Fibroblast of skin of right quadriceps (primary cell): ENCODE results near the gene IRAG1.

Experiments used
- DNase-seq: peaks from one replicate; pipeline ENCODE4 v3.0.0-alpha.2; 2013

The IRAG1 gene

GRCh38 chr11:10693509-10694081 lies at the start of gene IRAG1:
Gene IRAG1 (minus strand): TSS chr11:10693755. CDS start chr11:10693602, 153 bp downstream.
- peak; percentile 61 for DNase-seq

GRCh38 chr11:10742460-10743208 lies 49.1 kb upstream of the IRAG1 start:
- peak; percentile 51 for DNase-seq

- peak; percentile 96 for DNase-seq
Observed at GRCh38 chr11:10735481-10736475, 42.2 kb upstream of the IRAG1 start.

GRCh38 chr11:10731064-10731680 lies 37.6 kb upstream of the IRAG1 start:
- peak; percentile 8 for DNase-seq

GRCh38 chr11:10730151-10730550 lies 36.6 kb upstream of the IRAG1 start:
- DNase-seq, result peak; percentile 4

- peak; percentile 83 for DNase-seq
Observed at GRCh38 chr11:10728789-10729472, 35.4 kb upstream of the IRAG1 start.

GRCh38 chr11:10728154-10728553 lies 34.6 kb upstream of the IRAG1 start:
- DNase-seq, result no peak

GRCh38 chr11:10727146-10727851 lies 33.7 kb upstream of the IRAG1 start:
- DNase-seq, result peak; percentile 80

GRCh38 chr11:10725907-10726253 lies 32.3 kb upstream of the IRAG1 start:
- no peak for DNase-seq

- DNase-seq, result peak; percentile 86
Observed at GRCh38 chr11:10725114-10725906, 31.8 kb upstream of the IRAG1 start.

GRCh38 chr11:10722307-10722706 lies 28.8 kb upstream of the IRAG1 start:
- DNase-seq, result no peak

GRCh38 chr11:10720881-10721376 lies 27.4 kb upstream of the IRAG1 start:
- DNase-seq, result no peak

GRCh38 chr11:10719616-10720015 lies 26.1 kb upstream of the IRAG1 start:
- no peak for DNase-seq

GRCh38 chr11:10716543-10717259 lies 23.1 kb upstream of the IRAG1 start:
- DNase-seq, result peak; percentile 27

GRCh38 chr11:10716122-10716521 lies 22.6 kb upstream of the IRAG1 start:
- DNase-seq, result peak; percentile 82

GRCh38 chr11:10715571-10715970 lies 22.0 kb upstream of the IRAG1 start:
- DNase-seq, result no peak

- no peak for DNase-seq
Observed at GRCh38 chr11:10709299-10710086, 15.9 kb upstream of the IRAG1 start.

GRCh38 chr11:10708131-10708530 lies 14.6 kb upstream of the IRAG1 start:
- DNase-seq, result no peak

- peak; percentile 26 for DNase-seq
Observed at GRCh38 chr11:10701982-10702381, 8.4 kb upstream of the IRAG1 start.
